Left lobe of liver (tissue), 2 donors: ENCODE data around the gene SFMBT1. TPM values are rescaled to one million over a fixed set of nuclear protein-coding genes. Genes with fewer than 3 reads are reported as not detected.

Experiments
- ATAC-seq: fragments of 200-7000 bp; cut with Tn5 transposase; one replicate; pipeline ENCODE4 v1.9.1; 2020; ENCODE audit warnings: mild to moderate bottlenecking, moderate library complexity
- DNase-seq: peaks from one replicate; pipeline ENCODE4 v3.0.0-alpha.2; 2020; ENCODE audit warnings: low spot score
- total RNA-seq: library from RNA; stranded (reverse); gene quantifications from one replicate; pipeline ENCODE4 v1.2.1, GENCODE V29; 2021
- donor health status: DM: no; HTN: no; CAD: no; lungs with moderate emphysema.
- donor health status: DM: no; HTN: yes; CAD: no.

SFMBT1 gene
- total RNA-seq, 1 donor from 2014 or later = 14.0 TPM

- no peak for DNase-seq
- ATAC-seq = no peak
Measured at GRCh38 chr3:52857864-52858263, 188.0 kb downstream of the SFMBT1 start.

DNA sequence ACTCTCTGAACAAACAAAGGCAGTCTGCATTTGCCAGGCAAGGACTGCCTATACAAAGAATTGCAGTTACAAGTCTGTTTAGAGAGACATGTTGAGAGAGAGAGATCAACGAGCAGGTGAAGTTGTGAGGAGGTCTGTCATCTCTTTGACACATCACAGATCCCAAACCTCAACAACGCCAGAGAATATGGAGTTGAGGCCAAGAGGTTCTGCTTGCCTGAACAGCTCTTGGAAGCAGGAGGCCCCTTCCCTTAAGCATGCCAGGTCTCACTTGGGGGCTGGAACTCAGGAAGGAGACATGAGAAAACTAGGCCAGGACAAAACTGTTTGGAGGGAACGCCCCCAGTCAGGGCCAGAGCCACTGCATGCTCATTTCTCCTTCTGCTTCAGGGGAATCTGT is 188.7 kb downstream of the SFMBT1 start:
- ATAC-seq (no peak), DNase-seq (no peak)

GRCh38 chr3:52856666-52857065 is 189.2 kb downstream of the SFMBT1 start:
- DNase-seq (no peak), ATAC-seq (no peak)

DNA sequence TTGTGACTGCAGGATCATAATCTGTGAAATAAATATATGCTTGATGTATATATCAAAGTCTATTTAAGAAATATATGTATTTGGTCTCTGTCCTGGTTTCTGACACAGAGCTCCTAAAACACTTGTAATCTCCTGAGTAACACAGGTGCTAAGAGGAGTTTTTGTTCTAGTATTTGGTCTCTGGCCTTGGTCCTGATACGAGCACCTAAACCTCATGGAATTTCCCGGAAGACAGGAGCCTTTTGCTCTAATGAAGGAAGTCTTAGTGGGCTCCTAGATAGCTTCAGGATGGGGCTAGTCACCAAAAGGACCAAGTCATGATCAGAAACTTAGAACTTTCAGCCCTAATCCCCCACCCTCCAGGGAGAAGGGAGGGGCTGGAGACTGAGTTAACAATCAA is 191.9 kb downstream of the SFMBT1 start:
- DNase-seq (no peak), ATAC-seq (no peak)

Other genes starting within 250 kb of the SFMBT1 start
- gene ITIH4, start 215.4 kb downstream of the SFMBT1 start, total RNA-seq = 4,358 TPM
- gene MUSTN1, start 211.1 kb downstream of the SFMBT1 start, total RNA-seq = 0.38 TPM
- 36.4 TPM for gene STIMATE, start 148.5 kb downstream of the SFMBT1 start, total RNA-seq
- 11.8 TPM for gene RFT1, start 84.4 kb upstream of the SFMBT1 start, total RNA-seq
- gene PRKCD, start 115.1 kb upstream of the SFMBT1 start, total RNA-seq = 4.6 TPM
- 109 TPM for gene TKT, start 209.9 kb upstream of the SFMBT1 start, total RNA-seq